Liver (tissue), 9 donors: ENCODE measurements around the gene CACYBP. TPM values are rescaled to one million over a fixed set of nuclear protein-coding genes. Genes with fewer than 3 reads are reported as not detected.

Experiments
- DNase-seq: peaks from one replicate; pipeline ENCODE4 v3.0.0-alpha.2; 2017; ENCODE audit warnings: low spot score
- H3K27ac ChIP-seq, 2 donors: one replicate each; pipeline ENCODE4 v1.7.0; 2013; ENCODE audit warnings: inconsistent platforms in 2 of 2, low read length in 2 of 2, control low read depth in 1 of 2, low read depth in 1 of 2, mild to moderate bottlenecking in 1 of 2
- H3K27me3 ChIP-seq, 4 donors: one replicate each; pipeline versions ENCODE4 v1.6.1 to v1.7.0; 2013; ENCODE audit warnings: low read length in 3 of 4, inconsistent platforms in 1 of 4, mild to moderate bottlenecking in 1 of 4, moderate library complexity in 1 of 4; ENCODE audit not compliant: control insufficient read depth in 4 of 4, insufficient read depth in 4 of 4
- H3K36me3 ChIP-seq, 4 donors: one replicate each; pipeline versions ENCODE4 v1.6.1 to v1.7.0; 2013; ENCODE audit warnings: low read length in 3 of 4, mild to moderate bottlenecking in 3 of 4, low read depth in 1 of 4, moderate library complexity in 1 of 4; ENCODE audit not compliant: control insufficient read depth in 4 of 4, insufficient read depth in 3 of 4
- H3K4me1 ChIP-seq, 4 donors: one replicate each; pipeline versions ENCODE4 v1.6.1 to v1.7.0; 2013; ENCODE audit warnings: low read length in 3 of 4, mild to moderate bottlenecking in 3 of 4, moderate library complexity in 1 of 4; ENCODE audit not compliant: control insufficient read depth in 4 of 4, insufficient read depth in 4 of 4
- H3K4me3 ChIP-seq, 3 donors: one replicate each; pipeline versions ENCODE4 v1.6.1 to v1.7.0; 2013; ENCODE audit warnings: low read length in 3 of 3, control low read depth in 1 of 3, low read depth in 1 of 3, mild to moderate bottlenecking in 1 of 3
- H3K9ac ChIP-seq, 2 donors: one replicate each; pipeline ENCODE4 v1.7.0; 2013; ENCODE audit warnings: low read length in 2 of 2, mild to moderate bottlenecking in 2 of 2, moderate library complexity in 2 of 2, control low read depth in 1 of 2, low read depth in 1 of 2
- H3K9me3 ChIP-seq, 4 donors: one replicate each; pipeline versions ENCODE4 v1.6.1 to v1.7.0; 2013; ENCODE audit warnings: low read length in 3 of 4; ENCODE audit not compliant: control insufficient read depth in 4 of 4
- ATF3 ChIP-seq: IDR thresholded peaks from 2 replicates; pipeline ENCODE4 v1.6.1; 2016; ENCODE audit warnings: antibody characterized with exemption
- CTCF ChIP-seq: fragments of 150-350 bp; IDR thresholded peaks from 2 replicates; pipeline ENCODE4 v1.5.1; 2017; ENCODE audit warnings: improper control_type of control experiment, low read depth, low read length; ENCODE audit not compliant: missing input control
- EGR1 ChIP-seq, 2 donors: IDR thresholded peaks; 2 replicates each; pipeline ENCODE4 v1.6.1; 2016 to 2018; ENCODE audit warnings: antibody characterized with exemption in 2 of 2, low read depth in 2 of 2
- FOXA1 ChIP-seq: IDR thresholded peaks from 2 replicates; pipeline ENCODE4 v1.6.1; 2016; ENCODE audit warnings: antibody characterized with exemption
- FOXA2 ChIP-seq: IDR thresholded peaks from 2 replicates; pipeline ENCODE4 v1.6.1; 2016; ENCODE audit warnings: antibody characterized with exemption
- GABPA ChIP-seq, 2 donors: IDR thresholded peaks in 1 of 2; conservative IDR thresholded peaks in 1 of 2; 2 replicates each; pipeline ENCODE4 v1.6.1; 2016; ENCODE audit warnings: antibody characterized with exemption in 2 of 2, mild to moderate bottlenecking in 1 of 2, moderate library complexity in 1 of 2
- HNF4A ChIP-seq, 2 donors: conservative IDR thresholded peaks; 2 replicates each; pipeline ENCODE4 v1.6.1; 2016; ENCODE audit warnings: antibody characterized with exemption in 2 of 2, mild to moderate bottlenecking in 2 of 2
- HNF4G ChIP-seq: IDR thresholded peaks from 2 replicates; pipeline ENCODE4 v1.6.1; 2016; ENCODE audit warnings: antibody characterized with exemption
- JUND ChIP-seq, 2 donors: IDR thresholded peaks; 2 replicates each; pipeline ENCODE4 v1.6.1; 2016; ENCODE audit warnings: antibody characterized with exemption in 2 of 2
- MAX ChIP-seq: IDR thresholded peaks from 2 replicates; pipeline ENCODE4 v1.6.1; 2016; ENCODE audit warnings: antibody characterized with exemption
- NR2F2 ChIP-seq: IDR thresholded peaks from 2 replicates; pipeline ENCODE4 v1.6.1; 2016; ENCODE audit warnings: antibody characterized with exemption
- RAD21 ChIP-seq, 2 donors: IDR thresholded peaks; 2 replicates each; pipeline ENCODE4 v1.6.1; 2016; ENCODE audit warnings: antibody characterized with exemption in 2 of 2, mild to moderate bottlenecking in 2 of 2
- REST ChIP-seq: IDR thresholded peaks from 2 replicates; pipeline ENCODE4 v1.6.1; 2016; ENCODE audit warnings: antibody characterized with exemption, mild to moderate bottlenecking
- RXRA ChIP-seq, 2 donors: IDR thresholded peaks; 2 replicates each; pipeline ENCODE4 v1.6.1; 2017 to 2018; ENCODE audit warnings: antibody characterized with exemption in 2 of 2, mild to moderate bottlenecking in 1 of 2
- SP1 ChIP-seq: IDR thresholded peaks from 2 replicates; pipeline ENCODE4 v1.6.1; 2018; ENCODE audit warnings: antibody characterized with exemption, mild to moderate bottlenecking
- TAF1 ChIP-seq: conservative IDR thresholded peaks from 2 replicates; pipeline ENCODE4 v1.6.1; 2016; ENCODE audit warnings: antibody characterized with exemption, mild to moderate bottlenecking
- YY1 ChIP-seq: IDR thresholded peaks from 2 replicates; pipeline ENCODE4 v1.6.1; 2016; ENCODE audit warnings: antibody characterized with exemption, mild to moderate bottlenecking
- ZBTB33 ChIP-seq: IDR thresholded peaks from 2 replicates; pipeline ENCODE4 v1.6.1; 2016; ENCODE audit warnings: antibody characterized with exemption
- WGBS: extraction: QIAGEN DNeasy Blood & Tissue Kit; methylation state at CpG from one replicate; pipeline ENCODE4 v1.1.7; 2013; 5-methylcytosine and 5-hydroxymethylcytosine counted together
- polyA plus RNA-seq, 2 donors: library from polyadenylated mRNA; stranded (reverse) in 1 of 2; unstranded in 1 of 2; fragments of 200-250 nt in 1 of 2; fragments of >200 nt in 1 of 2; fragmentation: Nextera tagmentation in 1 of 2; extraction: Ambion mirVana in 1 of 2; gene quantifications; one replicate each; pipeline versions ENCODE4 v1.2.1 to v1.2.3, GENCODE V29; 2013 to 2015
- total RNA-seq, 2 donors: library from RNA; depleted of rRNA; stranded (reverse); fragments of >200 nt; gene quantifications; one replicate each; pipeline ENCODE4 v1.2.3, GENCODE V29; 2014
- donor health status: healthy.
- donor health status: healthy.
- donor health status: healthy.
- donor health status: healthy.
- donor health status: healthy.

CACYBP gene
- total and polyA plus RNA-seq, 4 donors: 26.4 to 81.2 (median 36.6) TPM

GRCh38 chr1:174998569-174999215 lies 1.1 kb upstream of the CACYBP start:
- 9% methylated on average over 19 of the region's 19 CpGs for WGBS
- Histone ChIP-seq H3K36me3 (no peaks in the 10 kb centered on the region), H3K27me3 (no peaks in the 10 kb centered on the region), H3K9me3 (no peaks in the 10 kb centered on the region), H3K27ac (peak overlapping the region; percentile 98 to 99), H3K4me1 (peaks cover 3 to 30% (median 10%) of the 10 kb centered on the region in 4 donors), H3K9ac (peak overlapping the region; percentile 98), H3K4me3 (peak overlapping the region; percentile 61 to 99 (median 62))
- peak; percentile 85 for TF ChIP-seq CTCF
- no peak for TF ChIP-seq JUND (IDR thresholded peaks at IDR 0.05)
- peak; percentile 78 to 81 for TF ChIP-seq RAD21 (IDR thresholded peaks at IDR 0.05)
- DNase-seq: no peak

- Histone ChIP-seq H3K9me3 (no peaks in the 10 kb centered on the region), H3K27ac (peak overlapping the region; percentile 98 to 99), H3K4me3 (peak overlapping the region; percentile 61 to 99 (median 62)), H3K36me3 (peaks cover 0 to under 1% (median 0%) of the 10 kb centered on the region in 4 donors), H3K27me3 (no peaks in the 10 kb centered on the region), H3K9ac (peak overlapping the region; percentile 98), H3K4me1 (peaks cover 3 to 31% (median 10%) of the 10 kb centered on the region in 4 donors)
- TF ChIP-seq REST (peak; percentile 91), CTCF (no peak), NR2F2 (peak; percentile 96), MAX (peak; percentile 40), ZBTB33 (peak; percentile 99), GABPA (IDR thresholded peaks at IDR 0.05 in 1 of 2, conservative IDR thresholded peaks at IDR 0.05 in 1 of 2) (peak; percentile 95 to 98), RAD21 (IDR thresholded peaks at IDR 0.05) (no peak), TAF1 (peak; percentile 97), FOXA1 (peak; percentile 17), JUND (IDR thresholded peaks at IDR 0.05) (peak; percentile 70 to 88), RXRA (IDR thresholded peaks at IDR 0.05) (peak; percentile 73 to 76), HNF4A (conservative IDR thresholded peaks at IDR 0.05) (peak in 1 of 2 donors; percentile 27), EGR1 (IDR thresholded peaks at IDR 0.05; ENCODE audit: low read depth in 2 of 2) (peak in 1 of 2 donors; percentile 29), SP1 (peak; percentile 78), YY1 (peak; percentile 99), HNF4G (no peak), FOXA2 (no peak), ATF3 (peak; percentile 85)
- WGBS: under 1% methylated on average over 58 of the region's 58 CpGs
- peak; percentile 99 for DNase-seq
These were observed 371 bp upstream of the CACYBP start for GRCh38 chr1:174999216-174999935.
